Body of pancreas (tissue), 4 donors: ENCODE measurements around the gene STX1B.

Experiments used
- POLR2A ChIP-seq, 3 donors: fragments of 450-650 bp; IDR thresholded peaks; one replicate each; pipeline ENCODE4 v1.6.1; 2016; ENCODE audit warnings: antibody characterized with exemption in 3 of 3, mild to moderate bottlenecking in 2 of 3
- TF ChIP-seq, protein P1 (sequence below), 7 experiments: fragments of 450-650 bp in 4 of 7; fragments of 200-600 bp in 3 of 7; sonication (generic) in 3 of 7; IDR thresholded peaks; one replicate each; pipeline ENCODE4 v1.5.1; 2016 to 2019; ENCODE audit warnings: antibody characterized with exemption in 7 of 7

DNA sequence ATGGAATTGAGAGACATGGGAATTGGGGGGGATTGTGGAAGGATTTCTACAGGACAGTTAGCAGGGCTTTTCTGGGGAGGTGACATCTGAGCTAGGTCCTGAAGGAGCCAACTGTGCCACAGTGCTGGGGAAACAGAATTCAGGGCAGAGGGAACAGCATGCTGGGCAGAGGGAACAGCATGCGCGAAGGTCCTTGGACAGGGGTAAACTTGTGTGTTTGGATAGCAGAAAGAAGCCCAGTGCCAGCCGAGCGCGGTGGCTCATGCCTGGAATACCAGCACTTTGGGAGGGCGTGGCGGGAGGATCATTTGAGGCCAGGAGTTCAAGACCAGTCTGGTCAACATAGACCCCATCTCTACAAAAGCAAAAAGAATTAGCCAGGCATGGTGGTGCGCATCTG, 3.8 kb downstream of the STX1B start:
- TF ChIP-seq, protein P1, sequence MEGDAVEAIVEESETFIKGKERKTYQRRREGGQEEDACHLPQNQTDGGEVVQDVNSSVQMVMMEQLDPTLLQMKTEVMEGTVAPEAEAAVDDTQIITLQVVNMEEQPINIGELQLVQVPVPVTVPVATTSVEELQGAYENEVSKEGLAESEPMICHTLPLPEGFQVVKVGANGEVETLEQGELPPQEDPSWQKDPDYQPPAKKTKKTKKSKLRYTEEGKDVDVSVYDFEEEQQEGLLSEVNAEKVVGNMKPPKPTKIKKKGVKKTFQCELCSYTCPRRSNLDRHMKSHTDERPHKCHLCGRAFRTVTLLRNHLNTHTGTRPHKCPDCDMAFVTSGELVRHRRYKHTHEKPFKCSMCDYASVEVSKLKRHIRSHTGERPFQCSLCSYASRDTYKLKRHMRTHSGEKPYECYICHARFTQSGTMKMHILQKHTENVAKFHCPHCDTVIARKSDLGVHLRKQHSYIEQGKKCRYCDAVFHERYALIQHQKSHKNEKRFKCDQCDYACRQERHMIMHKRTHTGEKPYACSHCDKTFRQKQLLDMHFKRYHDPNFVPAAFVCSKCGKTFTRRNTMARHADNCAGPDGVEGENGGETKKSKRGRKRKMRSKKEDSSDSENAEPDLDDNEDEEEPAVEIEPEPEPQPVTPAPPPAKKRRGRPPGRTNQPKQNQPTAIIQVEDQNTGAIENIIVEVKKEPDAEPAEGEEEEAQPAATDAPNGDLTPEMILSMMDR (IDR thresholded peaks at IDR 0.05): no peak
- no peak for TF ChIP-seq POLR2A (IDR thresholded peaks at IDR 0.05)
